Coronary artery (tissue), 2 donors: Measurements from ENCODE around the gene TUBG2.
A peak's percentile ranks its signal among the peaks of the same experiment; 100 is the strongest.

Experiments
- DNase-seq: peaks from one replicate; pipeline ENCODE4 v3.0.0-alpha.2; 2017; ENCODE audit warnings: low spot score
- H3K27ac ChIP-seq, 2 donors: fragments of 200-600 bp; sonication (generic); one replicate each; pipeline ENCODE4 v1.5.1; 2016 to 2019
- H3K4me3 ChIP-seq: fragments of 200-600 bp; sonication (generic); 2 replicates; pipeline ENCODE4 v1.5.1; 2016; ENCODE audit warnings: mild to moderate bottlenecking, moderate library complexity
- TF ChIP-seq, protein P1 (sequence below): fragments of 200-600 bp; sonication (generic); IDR thresholded peaks from one replicate; pipeline ENCODE4 v1.5.1; 2019; ENCODE audit warnings: antibody characterized with exemption

The TUBG2 gene

DNA sequence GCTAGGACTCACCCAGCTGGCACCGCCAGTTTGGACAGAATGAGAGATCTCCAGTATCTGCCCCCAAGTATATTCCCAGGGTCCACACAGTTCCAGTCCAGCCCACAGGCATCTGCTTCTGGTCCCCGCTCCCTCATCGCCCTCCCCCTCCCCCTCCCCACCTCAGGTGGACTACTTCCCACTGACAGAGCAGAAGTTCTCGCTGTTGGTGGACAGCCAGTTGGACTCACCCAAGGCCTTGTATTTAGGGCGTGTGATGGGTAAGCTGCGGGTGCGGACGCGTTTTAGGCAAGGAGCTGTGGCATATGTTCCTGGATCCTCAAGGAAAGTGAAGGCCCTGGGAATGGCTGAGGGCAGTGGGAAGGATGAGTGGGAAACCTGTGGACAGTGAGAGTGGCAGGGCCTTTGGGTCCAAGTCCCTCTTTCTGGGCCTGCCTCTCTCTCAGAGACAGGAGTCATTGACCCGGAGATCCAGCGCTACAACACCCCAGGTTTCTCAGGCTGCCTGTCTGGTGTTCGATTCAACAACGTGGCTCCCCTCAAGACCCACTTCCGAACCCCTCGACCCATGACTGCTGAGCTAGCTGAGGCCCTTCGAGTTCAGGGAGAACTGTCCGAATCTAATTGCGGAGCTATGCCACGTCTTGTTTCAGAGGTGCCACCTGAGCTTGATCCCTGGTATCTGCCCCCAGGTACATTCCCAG lies 38.2 kb downstream of the TUBG2 start:
- Histone ChIP-seq H3K27ac (no peak overlapping the region), H3K4me3 (no peak overlapping the region)
- TF ChIP-seq, protein P1, sequence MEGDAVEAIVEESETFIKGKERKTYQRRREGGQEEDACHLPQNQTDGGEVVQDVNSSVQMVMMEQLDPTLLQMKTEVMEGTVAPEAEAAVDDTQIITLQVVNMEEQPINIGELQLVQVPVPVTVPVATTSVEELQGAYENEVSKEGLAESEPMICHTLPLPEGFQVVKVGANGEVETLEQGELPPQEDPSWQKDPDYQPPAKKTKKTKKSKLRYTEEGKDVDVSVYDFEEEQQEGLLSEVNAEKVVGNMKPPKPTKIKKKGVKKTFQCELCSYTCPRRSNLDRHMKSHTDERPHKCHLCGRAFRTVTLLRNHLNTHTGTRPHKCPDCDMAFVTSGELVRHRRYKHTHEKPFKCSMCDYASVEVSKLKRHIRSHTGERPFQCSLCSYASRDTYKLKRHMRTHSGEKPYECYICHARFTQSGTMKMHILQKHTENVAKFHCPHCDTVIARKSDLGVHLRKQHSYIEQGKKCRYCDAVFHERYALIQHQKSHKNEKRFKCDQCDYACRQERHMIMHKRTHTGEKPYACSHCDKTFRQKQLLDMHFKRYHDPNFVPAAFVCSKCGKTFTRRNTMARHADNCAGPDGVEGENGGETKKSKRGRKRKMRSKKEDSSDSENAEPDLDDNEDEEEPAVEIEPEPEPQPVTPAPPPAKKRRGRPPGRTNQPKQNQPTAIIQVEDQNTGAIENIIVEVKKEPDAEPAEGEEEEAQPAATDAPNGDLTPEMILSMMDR = no peak
- DNase-seq = no peak

DNA sequence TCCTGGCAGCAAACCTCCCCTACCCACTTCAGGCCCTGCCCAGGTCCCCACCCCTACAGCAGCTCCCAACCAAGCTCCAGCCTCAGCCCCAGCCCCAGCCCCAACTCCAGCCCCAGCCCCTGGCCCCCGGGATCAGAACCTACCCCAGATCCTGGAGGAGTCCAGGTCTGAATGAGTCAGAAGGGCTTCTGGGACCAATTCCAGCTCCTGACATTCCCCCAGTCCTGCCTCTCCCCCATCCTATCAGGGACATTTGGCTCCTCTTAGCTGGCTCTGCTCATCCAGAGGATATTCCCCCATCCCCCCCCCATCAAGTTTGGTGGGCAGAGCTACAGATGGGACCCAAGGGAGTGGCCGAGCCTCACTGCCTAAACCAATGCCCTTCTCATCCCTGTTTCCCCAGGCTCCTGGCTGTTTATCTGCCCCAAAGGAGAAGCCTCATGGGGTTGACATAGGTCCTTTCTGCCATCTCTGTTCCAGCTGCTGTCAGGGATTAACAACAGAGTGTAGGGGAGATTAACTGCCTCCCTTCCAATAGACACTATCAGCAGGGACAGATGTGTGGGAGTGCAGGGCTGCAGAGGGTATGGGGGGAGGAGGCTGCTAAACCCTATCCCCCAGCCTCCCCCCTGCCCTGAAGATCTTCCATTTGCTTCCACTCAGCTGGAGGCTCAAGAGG lies 39.8 kb downstream of the TUBG2 start:
- TF ChIP-seq, protein P1 = no peak
- no peak for DNase-seq
- H3K27ac ChIP-seq = peak overlapping the region in 1 of 2 donors; percentile 49
- H3K4me3 ChIP-seq = no peak overlapping the region

DNA sequence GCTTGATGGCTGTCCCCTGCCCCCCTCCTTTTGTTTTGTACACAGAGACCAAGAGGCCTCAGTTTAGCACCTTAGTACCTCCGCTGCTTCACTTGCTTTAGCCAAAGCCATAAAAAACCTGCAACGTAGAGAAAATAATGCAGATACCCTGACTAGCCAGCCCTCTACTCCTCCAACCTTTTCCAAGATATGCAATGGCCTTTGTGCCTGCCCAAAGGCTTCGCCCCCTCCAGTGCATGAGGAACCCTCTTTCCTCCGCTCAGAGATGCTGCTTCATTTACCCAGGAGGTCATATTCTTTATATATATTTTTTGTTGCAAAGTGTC lies 40.3 kb downstream of the TUBG2 start:
- TF ChIP-seq, protein P1 = no peak
- no peak for DNase-seq
- H3K27ac ChIP-seq = peak overlapping the region in 1 of 2 donors; percentile 49
- H3K4me3 ChIP-seq = no peak overlapping the region

DNA sequence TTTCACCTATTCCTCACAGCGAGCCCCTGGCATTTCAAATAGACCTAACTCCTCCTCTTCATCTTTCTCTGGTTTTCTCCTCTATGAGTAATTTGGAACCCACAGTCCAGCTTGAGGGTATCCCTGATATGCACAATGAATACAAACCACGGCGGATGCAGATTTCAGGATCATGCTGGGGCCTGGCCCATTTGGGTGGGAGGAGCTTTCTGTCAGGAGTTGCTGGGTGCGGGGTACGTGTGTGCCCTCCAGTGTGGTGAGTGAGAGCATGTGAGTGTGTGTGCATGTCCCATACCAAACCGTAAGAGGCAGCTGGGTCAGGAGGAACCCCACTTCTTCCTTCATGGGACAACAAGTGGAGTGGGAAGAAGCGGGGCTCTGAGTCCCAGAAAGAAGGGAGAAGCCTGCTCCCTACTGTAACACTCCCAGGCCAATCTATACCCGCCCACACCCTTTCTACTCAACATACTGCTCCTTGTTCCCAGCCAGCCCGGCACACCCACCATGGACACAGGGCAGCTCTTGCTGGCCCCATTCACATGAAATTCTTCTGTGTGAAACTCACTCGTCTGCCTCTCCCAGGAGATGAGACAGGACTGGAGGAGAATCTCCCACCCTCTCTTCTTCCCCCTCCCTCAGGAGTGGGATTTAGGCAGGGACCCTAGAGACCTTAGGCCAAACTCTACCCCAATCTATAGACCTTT lies 41.7 kb downstream of the TUBG2 start:
- no peak for DNase-seq
- Histone ChIP-seq H3K27ac (no peak overlapping the region), H3K4me3 (no peak overlapping the region)
- TF ChIP-seq, protein P1 = no peak

DNA sequence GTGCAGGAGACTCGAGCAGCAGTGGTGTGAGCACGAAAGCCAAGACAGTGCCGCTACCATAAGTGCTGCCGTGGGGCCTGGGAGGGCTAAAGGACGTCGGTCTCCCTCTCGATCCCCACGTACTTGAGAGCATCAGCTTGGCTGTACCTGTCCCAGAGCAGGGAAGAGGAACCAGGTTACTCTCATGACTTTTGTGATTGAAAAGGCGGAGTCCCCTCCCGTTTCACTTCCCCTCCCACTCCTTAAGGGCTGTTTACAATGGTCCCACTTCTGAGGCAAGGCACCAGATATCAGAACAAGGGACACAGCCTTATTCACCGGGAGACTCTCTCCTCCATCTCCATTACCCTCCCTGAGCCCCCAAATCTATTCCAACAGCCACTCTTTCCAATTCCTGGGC lies 43.4 kb downstream of the TUBG2 start:
- Histone ChIP-seq H3K4me3 (no peak overlapping the region), H3K27ac (no peak overlapping the region)
- DNase-seq = no peak
- TF ChIP-seq, protein P1 = no peak

DNA sequence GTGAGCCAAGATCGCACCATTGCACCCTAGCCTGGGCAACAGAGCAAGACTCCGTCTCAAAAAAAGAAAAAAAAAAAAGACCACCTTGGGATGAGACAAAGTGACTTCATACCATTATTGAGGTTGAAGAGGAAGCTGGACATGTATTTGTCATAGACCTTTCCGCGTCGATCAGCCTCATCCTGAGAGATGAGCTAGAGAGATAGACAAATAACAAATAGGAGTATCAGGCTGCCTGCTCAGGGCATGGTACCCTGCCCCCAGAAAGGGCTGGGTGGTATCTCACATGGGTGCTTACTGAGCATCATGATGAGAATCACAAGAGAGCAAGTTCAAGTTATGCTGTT lies 45.4 kb downstream of the TUBG2 start:
- DNase-seq = no peak
- no peak overlapping the region for H3K27ac ChIP-seq
- TF ChIP-seq, protein P1 = no peak
- no peak overlapping the region for H3K4me3 ChIP-seq
